DND-41 (cell line): ENCODE data around the gene SCUBE1.

ENCODE experiments used
- ATAC-seq: fragments of 200-7000 bp; cut with Tn5 transposase; 3 replicates; pipeline ENCODE4 v1.9.1; 2021; ENCODE audit warnings: low read depth; ENCODE audit not compliant: insufficient read depth
- DNase-seq: peaks from one replicate; pipeline ENCODE4 v3.0.0-alpha.2; 2020
- H2AFZ ChIP-seq: 2 replicates; pipeline ENCODE4 v1.6.0; 2012; ENCODE audit warnings: low read depth, low read length
- H3K27ac ChIP-seq: 2 replicates; pipeline ENCODE4 v1.5.1; 2012; ENCODE audit warnings: low read length, inconsistent platforms
- H3K27me3 ChIP-seq: fragments of 200-600 bp; sonication (generic); 2 replicates; pipeline ENCODE4 v1.6.0; 2012; ENCODE audit warnings: low read length, mild to moderate bottlenecking, inconsistent platforms; ENCODE audit not compliant: insufficient read depth, poor library complexity
- H3K36me3 ChIP-seq: 2 replicates; pipeline ENCODE4 v1.5.1; 2012; ENCODE audit warnings: low read length, inconsistent platforms; ENCODE audit not compliant: insufficient read depth
- H3K4me1 ChIP-seq: 2 replicates; pipeline ENCODE4 v1.5.1; 2012; ENCODE audit warnings: mild to moderate bottlenecking, low read length; ENCODE audit not compliant: insufficient read depth
- H3K4me2 ChIP-seq: 2 replicates; pipeline ENCODE4 v1.6.0; 2012; ENCODE audit warnings: mild to moderate bottlenecking, moderate library complexity, low read length, inconsistent platforms; ENCODE audit not compliant: insufficient read depth
- H3K4me3 ChIP-seq, 2 experiments: fragments of 200-600 bp in 1 of 2; shearing (Covaris generic) in 1 of 2; 2 replicates each; pipeline ENCODE4 v1.5.1; 2012 to 2016; ENCODE audit warnings: inconsistent platforms in 2 of 2, low read length in 2 of 2, mild to moderate bottlenecking in 2 of 2, low read depth in 1 of 2, moderate library complexity in 1 of 2
- H3K79me2 ChIP-seq: 2 replicates; pipeline ENCODE4 v1.6.0; 2012; ENCODE audit warnings: low read length, inconsistent platforms; ENCODE audit not compliant: insufficient read depth
- H3K9ac ChIP-seq: 2 replicates; pipeline ENCODE4 v1.6.0; 2012; ENCODE audit warnings: low read depth, mild to moderate bottlenecking, inconsistent platforms, low read length, moderate library complexity
- H3K9me3 ChIP-seq: 2 replicates; pipeline ENCODE4 v1.5.1; 2012; ENCODE audit warnings: low read length, moderate library complexity, mild to moderate bottlenecking, inconsistent platforms; ENCODE audit not compliant: insufficient read depth, severe bottlenecking
- H4K20me1 ChIP-seq: 2 replicates; pipeline ENCODE4 v1.6.0; 2012; ENCODE audit warnings: low read length; ENCODE audit not compliant: insufficient read depth
- EZH2 ChIP-seq: IDR thresholded peaks from 3 replicates; pipeline ENCODE4 v1.6.1; 2012; ENCODE audit warnings: borderline replicate concordance, low read depth, mild to moderate bottlenecking, moderate library complexity, low read length, inconsistent platforms; ENCODE audit not compliant: severe bottlenecking
- TF ChIP-seq, protein P1 (sequence below): IDR thresholded peaks from 2 replicates; pipeline ENCODE4 v1.5.1; 2012; ENCODE audit warnings: borderline replicate concordance, low read length, moderate library complexity, mild to moderate bottlenecking; ENCODE audit not compliant: poor library complexity, severe bottlenecking; ENCODE audit errors: extremely low read depth

SCUBE1 gene

DNA sequence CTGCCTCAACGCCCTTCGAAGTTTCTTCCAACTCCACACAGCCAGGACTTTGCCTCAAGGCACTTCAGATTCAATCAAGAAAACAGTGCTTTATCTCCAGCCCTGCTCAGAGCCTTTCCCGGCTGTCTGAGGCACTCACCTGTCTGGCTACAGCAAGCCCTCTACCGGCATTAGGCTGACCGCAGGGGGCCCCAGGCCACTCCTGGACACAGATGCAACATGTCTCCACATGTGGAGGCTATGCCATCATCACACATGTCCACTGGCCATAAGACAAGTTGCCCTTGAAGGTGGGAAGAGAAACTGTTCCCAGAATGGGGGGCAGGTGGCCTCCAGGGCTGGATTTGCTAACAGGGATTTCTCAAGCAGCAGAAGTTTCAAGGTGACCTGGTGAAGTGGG lies 10.0 kb downstream of the SCUBE1 start:
- Histone ChIP-seq H3K79me2 (no peaks in the 10 kb centered on the region), H3K36me3 (no peaks in the 10 kb centered on the region), H2AFZ (no peak overlapping the region), H4K20me1 (no peaks in the 10 kb centered on the region), H3K4me3 (no peak overlapping the region), H3K4me1 (no peaks in the 10 kb centered on the region), H3K4me2 (no peak overlapping the region), H3K9me3 (no peaks in the 10 kb centered on the region), H3K27me3 (no peaks in the 10 kb centered on the region), H3K27ac (no peak overlapping the region), H3K9ac (no peak overlapping the region)
- ATAC-seq (no peak), DNase-seq (no peak)
- TF ChIP-seq, protein P1, sequence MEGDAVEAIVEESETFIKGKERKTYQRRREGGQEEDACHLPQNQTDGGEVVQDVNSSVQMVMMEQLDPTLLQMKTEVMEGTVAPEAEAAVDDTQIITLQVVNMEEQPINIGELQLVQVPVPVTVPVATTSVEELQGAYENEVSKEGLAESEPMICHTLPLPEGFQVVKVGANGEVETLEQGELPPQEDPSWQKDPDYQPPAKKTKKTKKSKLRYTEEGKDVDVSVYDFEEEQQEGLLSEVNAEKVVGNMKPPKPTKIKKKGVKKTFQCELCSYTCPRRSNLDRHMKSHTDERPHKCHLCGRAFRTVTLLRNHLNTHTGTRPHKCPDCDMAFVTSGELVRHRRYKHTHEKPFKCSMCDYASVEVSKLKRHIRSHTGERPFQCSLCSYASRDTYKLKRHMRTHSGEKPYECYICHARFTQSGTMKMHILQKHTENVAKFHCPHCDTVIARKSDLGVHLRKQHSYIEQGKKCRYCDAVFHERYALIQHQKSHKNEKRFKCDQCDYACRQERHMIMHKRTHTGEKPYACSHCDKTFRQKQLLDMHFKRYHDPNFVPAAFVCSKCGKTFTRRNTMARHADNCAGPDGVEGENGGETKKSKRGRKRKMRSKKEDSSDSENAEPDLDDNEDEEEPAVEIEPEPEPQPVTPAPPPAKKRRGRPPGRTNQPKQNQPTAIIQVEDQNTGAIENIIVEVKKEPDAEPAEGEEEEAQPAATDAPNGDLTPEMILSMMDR: no peak
- no peak for TF ChIP-seq EZH2

DNA sequence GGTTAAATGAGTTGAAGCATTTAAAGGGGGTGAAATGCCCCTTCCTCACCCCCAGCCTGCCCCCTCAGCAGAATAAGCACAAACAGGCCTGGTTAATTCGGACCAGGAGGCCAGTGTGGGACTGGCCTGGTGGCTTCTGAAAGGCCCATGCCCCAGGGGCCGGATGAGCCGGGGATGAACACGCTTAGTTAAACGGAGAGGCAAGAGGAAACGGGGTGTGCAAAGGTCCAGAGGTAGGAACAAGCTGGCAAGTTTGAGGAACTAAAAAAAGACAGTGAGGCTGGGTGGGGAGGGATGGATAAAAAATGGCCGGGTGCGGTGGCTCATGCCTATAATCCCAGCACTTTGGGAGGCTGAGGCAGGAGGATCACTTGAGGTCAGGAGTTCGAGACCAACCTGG lies 11.5 kb downstream of the SCUBE1 start:
- no peak overlapping the region for H3K9ac ChIP-seq
- no peak overlapping the region for H3K27ac ChIP-seq
- no peaks in the 10 kb centered on the region for H4K20me1 ChIP-seq
- TF ChIP-seq, protein P1: no peak
- TF ChIP-seq EZH2: no peak
- H3K4me1 ChIP-seq: no peaks in the 10 kb centered on the region
- H3K4me2 ChIP-seq: no peak overlapping the region
- H3K4me3 ChIP-seq: no peak overlapping the region
- no peak for ATAC-seq
- DNase-seq: no peak
- no peak overlapping the region for H2AFZ ChIP-seq
- no peaks in the 10 kb centered on the region for H3K9me3 ChIP-seq
- no peaks in the 10 kb centered on the region for H3K27me3 ChIP-seq
- H3K79me2 ChIP-seq: no peaks in the 10 kb centered on the region
- H3K36me3 ChIP-seq: no peaks in the 10 kb centered on the region

DNA sequence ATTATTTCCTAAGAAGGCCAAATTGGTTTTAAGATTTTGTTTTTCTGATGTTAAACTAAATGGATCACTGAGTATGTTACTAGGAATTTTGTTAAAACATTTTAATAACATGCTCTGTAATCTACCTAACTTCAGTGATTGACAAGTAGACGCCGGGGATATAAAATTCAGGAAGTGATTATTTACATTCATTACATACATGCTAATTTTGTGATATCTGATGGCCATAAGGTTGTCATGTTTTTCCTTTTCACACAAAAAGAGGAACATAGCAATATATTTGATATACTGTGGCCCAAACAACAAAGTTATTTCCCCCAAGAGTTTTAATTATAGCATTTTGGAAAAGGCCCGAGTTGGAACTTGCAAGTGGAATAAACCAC lies 12.1 kb downstream of the SCUBE1 start:
- Histone ChIP-seq H3K27ac (no peak overlapping the region), H3K9ac (no peak overlapping the region), H3K9me3 (no peaks in the 10 kb centered on the region), H3K4me2 (no peak overlapping the region), H3K4me3 (no peak overlapping the region), H3K36me3 (no peaks in the 10 kb centered on the region), H4K20me1 (no peaks in the 10 kb centered on the region), H2AFZ (no peak overlapping the region), H3K79me2 (no peaks in the 10 kb centered on the region), H3K27me3 (no peaks in the 10 kb centered on the region), H3K4me1 (no peaks in the 10 kb centered on the region)
- no peak for DNase-seq
- ATAC-seq: no peak
- TF ChIP-seq, protein P1: no peak
- no peak for TF ChIP-seq EZH2
